ENCODE results near the gene DYRK1A. TPM values are rescaled to one million over a fixed set of nuclear protein-coding genes. Genes with fewer than 3 reads are reported as not detected.
A peak's percentile ranks its signal among the peaks of the same experiment; 100 is the strongest.

The DYRK1A gene
- total and polyA plus RNA-seq, 10 of the 15 experiments (the other 5 are each of a cell fraction or from before 2014, with no cell fraction given), result 2.4 to 68.6 (median 30.7) TPM

DNA sequence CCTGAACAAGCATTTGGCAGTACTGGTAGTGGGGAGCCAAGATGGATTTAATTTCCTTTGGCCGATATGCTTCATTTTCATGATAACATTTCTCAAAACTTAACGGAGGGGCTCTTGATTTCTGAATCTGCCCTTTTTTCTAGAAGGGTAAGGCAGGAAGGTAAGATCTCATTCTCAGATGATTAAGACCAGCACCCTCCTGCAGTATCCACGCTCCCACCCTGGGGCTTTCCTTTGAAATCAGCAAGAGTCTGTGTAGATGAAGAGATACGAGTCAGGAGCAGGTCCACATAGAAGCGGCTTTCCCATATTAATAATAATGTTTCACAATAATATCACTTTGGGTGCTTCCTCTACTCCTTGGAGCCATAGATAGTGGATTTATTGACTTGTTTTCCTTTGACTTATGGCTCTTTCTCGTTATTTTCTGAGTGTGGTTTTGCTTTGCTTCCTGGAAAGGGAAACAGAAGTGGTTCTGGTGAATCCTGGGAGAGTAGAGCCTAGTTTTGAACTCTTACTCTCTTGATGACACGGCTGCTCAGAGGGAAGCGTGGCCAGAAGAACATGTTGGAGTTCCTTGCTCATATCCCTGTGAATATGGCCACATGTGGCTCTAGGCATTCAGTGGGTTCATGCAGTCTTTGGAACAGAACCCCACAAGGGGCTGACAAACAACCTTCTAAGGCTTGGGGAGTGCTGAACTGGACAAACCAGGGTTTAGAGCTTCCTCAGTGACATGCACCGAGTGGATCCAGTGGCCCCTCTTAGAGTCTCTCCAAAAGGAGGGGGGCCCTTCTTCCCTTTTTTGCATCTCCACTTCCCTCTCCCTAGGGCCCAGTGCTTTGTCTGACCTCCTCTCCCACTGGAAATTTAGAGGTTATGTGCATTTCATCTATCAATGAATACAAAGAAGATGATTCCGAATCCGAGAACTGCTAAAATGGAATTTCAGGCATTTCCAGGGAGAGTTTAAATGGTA lies 195.7 kb downstream of the DYRK1A start:
- no TSS peak for BruUV-seq (replicated peaks)
- Histone ChIP-seq H3K4me3 (no peak overlapping the region), H3K36me3 (ENCODE audit: control insufficient read depth in 2 of 2, insufficient read depth in 2 of 2, low read length in 1 of 2) (no peaks in the 10 kb centered on the region), H3K9ac (ENCODE audit: control insufficient read depth, insufficient read depth, low read length) (no peak overlapping the region), H4K20me1 (ENCODE audit: control insufficient read depth, insufficient read depth) (no peaks in the 10 kb centered on the region), H3K4me2 (ENCODE audit: control insufficient read depth, insufficient read depth) (peak overlapping the region; percentile 86), H3K27me3 (replicated peaks in 1 of 2; ENCODE audit: control insufficient read depth in 2 of 2, insufficient read depth in 2 of 2, low read length in 1 of 2) (no peaks in the 10 kb centered on the region), H3K27ac (ENCODE audit: control insufficient read depth, insufficient read depth) (no peak overlapping the region), H3K9me3 (replicated peaks; ENCODE audit: control insufficient read depth, insufficient read depth, low read length) (no peaks in the 10 kb centered on the region; the same call in 1 of the 3 replicates), H2AFZ (ENCODE audit: control insufficient read depth, low read depth, low read length) (no peak overlapping the region), H3K79me2 (ENCODE audit: control insufficient read depth, insufficient read depth, low read length) (peaks cover 6% of the 10 kb centered on the region; the same call in 1 of the 2 replicates), H3K4me1 (ENCODE audit: control insufficient read depth, insufficient read depth, low read length) (peaks cover 21% of the 10 kb centered on the region)
- 85% methylated on average over 11 of the region's 11 CpGs for WGBS (ENCODE audit: insufficient coverage, insufficient replicate concordance, low lambda C conversion rate, missing lambda C conversion rate)
- TF ChIP-seq, protein P1, sequence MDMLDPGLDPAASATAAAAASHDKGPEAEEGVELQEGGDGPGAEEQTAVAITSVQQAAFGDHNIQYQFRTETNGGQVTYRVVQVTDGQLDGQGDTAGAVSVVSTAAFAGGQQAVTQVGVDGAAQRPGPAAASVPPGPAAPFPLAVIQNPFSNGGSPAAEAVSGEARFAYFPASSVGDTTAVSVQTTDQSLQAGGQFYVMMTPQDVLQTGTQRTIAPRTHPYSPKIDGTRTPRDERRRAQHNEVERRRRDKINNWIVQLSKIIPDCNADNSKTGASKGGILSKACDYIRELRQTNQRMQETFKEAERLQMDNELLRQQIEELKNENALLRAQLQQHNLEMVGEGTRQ (IDR thresholded peaks at IDR 0.05; ENCODE audit: borderline replicate concordance, low read depth, low read length), result no peak
- no peak for TF ChIP-seq ASH2L (IDR thresholded peaks at IDR 0.05; ENCODE audit: borderline replicate concordance, low read depth)
- in situ Hi-C loops (cut with MboI), result no loop called here
- no peak for FAIRE-seq
- CTCF ChIA-PET, result interaction anchor here (1.9 to 2.4 kb wide), 3 partner anchors 51 to 98 kb away, joined by 5 to 13 read pairs (median 11); no protein-coding TSS in a partner anchor
- intact Hi-C loops (cut with micrococcal nuclease; ENCODE audit: unreplicated experiment), result loop anchor here (5.0 kb wide), 1 partner anchor 70 kb away; no protein-coding TSS in a partner anchor
- SMC1A ChIA-PET (ENCODE audit: uncharacterized antibody, unreplicated experiment), result interaction anchor here (1.0 to 2.0 kb wide), 3 partner anchors 20 to 395 kb away, joined by 3 to 9 read pairs (median 3); no protein-coding TSS in a partner anchor
- no peak for DNase-seq (ENCODE audit: low read depth, low spot score)
- POLR2A ChIA-PET, result no interaction called here
- RAD21 ChIA-PET (ENCODE audit: unreplicated experiment), result interaction anchor here (0.5 to 2.1 kb wide), 2 partner anchors 65 to 193 kb away, joined by 3 to 17 read pairs; no protein-coding TSS in a partner anchor
- ATAC-seq, result no peak

Measured in GM12878 (cell line).